Muscle of back (tissue), 13 donors: ENCODE measurements around the gene NAA30. TPM values are rescaled to one million over a fixed set of nuclear protein-coding genes. Genes with fewer than 3 reads are reported as not detected.
"Not testable (repeated sequence)": the region's sequence is repeated elsewhere in the genome, so short reads cannot be mapped to it uniquely, and the experiment has no call there.

ENCODE experiments used
- DNase-seq, 3 donors: peaks; one replicate each; pipeline versions ENCODE4 v3.0.0 to v3.0.0-alpha.2; 2013
- long read RNA-seq, 9 donors: transcript quantifications; one replicate each; lab custom pipeline, GENCODE V29; 2026
- polyA plus RNA-seq, 10 donors: library from polyadenylated mRNA; unstranded; fragments of 120-200 nt; gene quantifications; one replicate each; pipeline ENCODE4 v1.2.1, GENCODE V29; 2013; ENCODE audit not compliant: insufficient read length in 10 of 10

NAA30 gene
- 10 to 100 TPM; 18.7 to 29.5 (median 23.7) TPM for polyA plus RNA-seq
- long read RNA-seq, donor 1, full-length matches to known transcripts, result 1 of 30 reads
- long read RNA-seq, donor 1, partial matches to known transcripts, result 29 of 30 reads
- long read RNA-seq, donor 1, other reads (novel, unspliced or antisense), result 0 of 30 reads
- long read RNA-seq, donor 2, full-length matches to known transcripts, result 2 of 2 reads
- long read RNA-seq, donor 2, partial matches to known transcripts, result 0 of 2 reads
- long read RNA-seq, donor 2, other reads (novel, unspliced or antisense), result 0 of 2 reads
- long read RNA-seq, donor 3, result 0 reads
- long read RNA-seq, donor 4, full-length matches to known transcripts, result 6 of 6 reads
- long read RNA-seq, donor 4, partial matches to known transcripts, result 0 of 6 reads
- long read RNA-seq, donor 4, other reads (novel, unspliced or antisense), result 0 of 6 reads
- long read RNA-seq, donor 5, full-length matches to known transcripts, result 3 of 3 reads
- long read RNA-seq, donor 5, partial matches to known transcripts, result 0 of 3 reads
- long read RNA-seq, donor 5, other reads (novel, unspliced or antisense), result 0 of 3 reads
- long read RNA-seq, donor 6, full-length matches to known transcripts, result 4 of 4 reads
- long read RNA-seq, donor 6, partial matches to known transcripts, result 0 of 4 reads
- long read RNA-seq, donor 6, other reads (novel, unspliced or antisense), result 0 of 4 reads
- long read RNA-seq, donor 7, full-length matches to known transcripts, result 2 of 2 reads
- long read RNA-seq, donor 7, partial matches to known transcripts, result 0 of 2 reads
- long read RNA-seq, donor 7, other reads (novel, unspliced or antisense), result 0 of 2 reads
- long read RNA-seq, donor 8, result 0 reads
- long read RNA-seq, donor 9, full-length matches to known transcripts, result 1 of 1 reads
- long read RNA-seq, donor 9, partial matches to known transcripts, result 0 of 1 reads
- long read RNA-seq, donor 9, other reads (novel, unspliced or antisense), result 0 of 1 reads

DNA sequence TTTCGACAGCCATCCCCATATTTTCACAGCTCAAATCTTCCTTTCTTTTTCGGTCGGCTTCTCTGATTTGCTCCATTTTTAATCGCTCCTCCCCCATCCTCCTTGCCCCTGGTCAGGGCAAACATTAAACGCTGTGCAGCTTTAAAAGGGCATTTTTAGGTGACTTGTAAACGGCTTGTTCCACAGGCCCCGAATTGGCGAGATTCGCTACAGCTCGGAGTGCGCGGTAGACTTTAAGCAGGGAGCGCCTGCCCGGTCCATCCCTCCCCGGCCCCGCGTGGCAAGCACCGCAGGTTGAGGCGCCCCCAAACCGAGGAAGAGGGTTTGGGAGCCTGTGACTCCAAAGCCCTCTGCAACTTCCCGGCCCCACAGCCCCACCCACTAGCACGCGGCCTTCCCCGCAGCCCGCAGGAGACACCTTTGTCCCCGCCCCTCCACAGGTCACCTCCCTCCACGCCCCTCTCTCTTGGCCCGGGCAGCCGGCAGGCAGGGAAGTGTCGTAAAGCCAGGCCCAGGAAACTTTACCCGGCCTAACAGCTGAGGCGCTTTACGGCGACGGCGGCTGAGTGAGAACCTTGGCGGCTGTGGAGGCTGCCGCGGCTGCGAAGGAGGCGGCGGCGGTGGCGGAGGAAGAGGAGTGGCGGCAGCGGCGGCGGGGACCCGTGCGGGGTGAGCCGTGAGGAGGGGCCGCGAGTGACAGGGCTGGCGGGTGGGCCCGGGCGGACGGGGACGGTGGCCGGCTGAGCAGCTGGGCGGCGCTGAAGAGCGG lies at the start of gene NAA30:
Gene NAA30 (plus strand): TSS at position 550 of the 769 bp plus-strand sequence. CDS start 372 bp downstream, outside the sequence.
- peak; percentile 92 to 98 (median 94) for DNase-seq

DNA sequence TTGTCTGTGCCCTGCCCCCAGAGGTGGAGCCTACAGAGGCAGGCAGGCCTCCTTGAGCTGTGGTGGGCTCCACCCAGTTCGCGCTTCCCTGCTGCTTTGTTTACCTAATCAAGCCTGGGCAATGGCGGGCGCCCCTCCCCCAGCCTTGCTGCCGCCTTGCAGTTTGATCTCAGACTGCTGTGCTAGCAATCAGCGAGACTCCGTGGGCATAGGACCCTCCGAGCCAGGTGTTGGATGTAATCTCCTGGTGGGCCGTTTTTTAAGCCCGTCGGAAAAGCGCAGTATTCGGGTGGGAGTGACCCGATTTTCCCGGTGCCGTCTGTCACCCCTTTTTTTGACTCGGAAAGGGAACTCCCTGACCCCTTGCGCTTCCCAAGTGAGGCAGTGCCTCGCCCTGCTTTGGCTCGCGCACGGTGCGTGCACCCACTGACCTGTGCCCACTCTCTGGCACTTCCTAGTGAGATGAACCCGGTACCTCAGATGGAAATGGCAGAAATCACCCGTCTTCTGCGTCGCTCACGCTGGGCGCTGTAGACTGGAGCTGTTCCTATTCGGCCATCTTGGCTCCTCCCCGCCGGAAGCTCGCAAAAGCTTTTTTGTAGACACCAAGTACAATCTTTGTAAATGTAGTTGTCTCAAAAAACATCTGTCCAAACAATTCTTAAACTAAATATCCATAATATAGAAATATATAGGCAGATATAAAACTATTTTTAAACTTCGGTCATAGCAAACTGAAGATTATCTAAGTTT lies 46.7 kb upstream of the NAA30 start:
- not testable (repeated sequence) for DNase-seq

- DNase-seq, result no peak
Measured at GRCh38 chr14:57345106-57345505, 45.3 kb upstream of the NAA30 start.

GRCh38 chr14:57346741-57347140 lies 43.6 kb upstream of the NAA30 start:
- no peak for DNase-seq

GRCh38 chr14:57352396-57353170 lies 37.8 kb upstream of the NAA30 start:
- DNase-seq, result no peak

DNA sequence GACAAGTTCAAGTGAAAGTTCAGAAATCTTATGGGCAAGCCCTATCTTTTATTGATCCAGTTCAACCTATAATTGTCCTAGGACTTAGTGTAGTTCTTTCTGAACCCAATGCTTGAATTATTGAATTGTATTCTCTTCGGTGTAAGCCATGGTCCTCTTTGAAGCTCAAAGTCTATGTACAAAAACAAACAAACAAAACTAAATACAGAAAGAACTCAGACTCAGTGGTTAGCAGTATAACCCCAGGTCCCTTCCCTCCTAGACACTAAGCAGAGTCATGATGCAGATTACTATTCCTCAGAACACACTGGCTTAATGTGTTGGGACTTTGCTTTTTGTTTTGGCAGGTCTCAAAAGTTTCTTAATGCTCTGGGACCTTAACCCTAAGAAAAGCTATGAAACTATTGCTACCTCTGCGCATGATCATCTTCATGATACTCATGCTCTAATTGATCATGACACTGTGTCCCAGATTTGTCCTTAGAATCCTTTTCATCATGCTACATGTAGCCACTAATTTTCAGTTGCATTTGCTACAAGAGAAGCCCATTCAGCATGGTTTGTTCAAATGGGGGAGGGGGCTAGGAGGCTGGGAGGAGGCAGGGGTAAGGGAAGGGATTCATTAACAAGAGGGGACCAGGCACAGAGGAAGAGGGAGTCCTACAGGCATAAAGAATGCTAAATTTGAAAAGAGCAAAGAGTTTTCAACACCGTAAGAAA lies 35.1 kb upstream of the NAA30 start:
- no peak for DNase-seq

- no peak for DNase-seq
Measured at GRCh38 chr14:57362361-57362760, 28.0 kb upstream of the NAA30 start.

- DNase-seq, result no peak
Measured at GRCh38 chr14:57364659-57365450, 25.5 kb upstream of the NAA30 start.

GRCh38 chr14:57370187-57370586 lies 20.2 kb upstream of the NAA30 start:
- not testable (repeated sequence) for DNase-seq

GRCh38 chr14:57371013-57371412 lies 19.4 kb upstream of the NAA30 start:
- DNase-seq, result no peak

DNA sequence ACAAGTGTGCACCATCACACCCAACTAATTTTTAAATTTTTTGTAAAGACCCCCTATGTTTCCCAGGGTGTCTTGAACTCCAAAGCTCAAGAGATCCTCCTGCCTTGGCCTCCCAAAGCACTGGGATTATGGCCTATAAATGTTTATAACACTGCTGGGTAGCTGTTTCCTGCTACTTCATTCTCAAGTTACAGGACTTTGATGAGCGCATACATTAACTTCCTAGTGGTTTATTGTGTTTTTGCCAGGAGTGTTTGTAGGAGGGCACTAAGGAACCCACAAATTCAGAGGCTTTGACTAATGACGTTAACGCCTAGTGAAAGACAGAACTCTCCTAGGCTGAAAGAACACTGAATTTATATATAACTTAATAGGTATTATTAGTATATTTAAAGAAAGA lies 15.2 kb upstream of the NAA30 start:
- no peak for DNase-seq

GRCh38 chr14:57378661-57379060 lies 11.7 kb upstream of the NAA30 start:
- no peak for DNase-seq

- DNase-seq, result no peak
Measured at GRCh38 chr14:57380935-57381334, 9.5 kb upstream of the NAA30 start.

GRCh38 chr14:57382283-57382682 lies 8.1 kb upstream of the NAA30 start:
- DNase-seq, result peak in 1 of 3 donors; percentile 71

DNA sequence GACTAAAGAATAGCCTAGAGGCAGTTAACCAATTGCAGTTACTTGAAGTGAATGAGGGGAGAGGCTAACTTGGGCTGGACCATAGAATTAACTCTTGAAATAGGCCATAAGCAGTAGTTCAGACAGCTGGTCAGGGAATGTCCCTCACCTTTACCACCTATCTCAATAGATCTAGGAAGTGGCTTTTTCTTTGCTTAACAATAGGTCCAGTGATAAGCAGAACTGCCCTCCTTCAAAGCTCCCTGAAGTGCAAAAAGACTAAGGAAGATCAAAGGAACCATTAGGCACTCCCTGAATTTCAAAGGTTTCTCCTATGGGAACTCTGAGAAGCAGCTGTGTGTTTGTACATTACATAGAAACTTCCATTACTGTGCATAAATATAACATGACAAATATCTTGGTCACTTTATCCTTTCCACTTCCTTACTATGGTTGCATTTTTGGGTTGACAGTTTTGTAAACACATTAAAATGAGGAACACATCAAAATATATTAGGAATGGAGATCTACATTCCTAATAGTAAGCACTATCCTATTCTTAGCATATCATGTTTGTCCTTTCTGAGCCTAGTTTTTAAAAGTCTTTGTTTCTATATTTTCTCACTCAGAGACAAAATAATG lies 7.2 kb upstream of the NAA30 start:
- no peak for DNase-seq

- DNase-seq, result no peak
Measured at GRCh38 chr14:57388067-57388466, 2.3 kb upstream of the NAA30 start.

DNA sequence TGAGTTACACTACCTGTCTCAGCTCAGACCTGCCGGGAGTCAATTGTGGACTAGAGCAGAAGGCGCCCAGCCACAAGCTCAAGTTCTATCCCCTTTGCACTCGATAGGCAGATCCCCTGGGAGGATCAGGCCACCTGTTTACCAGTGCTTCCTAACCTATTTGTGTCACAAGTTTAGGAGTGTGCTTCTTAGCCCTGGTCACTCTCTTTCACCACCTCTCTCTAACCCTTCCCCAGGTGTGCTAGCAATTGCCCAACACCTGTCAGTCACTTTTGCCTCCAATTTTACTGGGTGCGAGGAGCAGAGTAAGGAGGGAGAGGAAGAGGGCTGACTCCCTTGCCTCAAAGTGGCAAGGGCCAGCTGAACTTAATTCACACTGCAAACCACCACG lies 745 bp upstream of the NAA30 start:
- peak in 2 of 3 donors; percentile 5 to 6 for DNase-seq
